HG02763 (cell line): ENCODE results near the gene C2orf92.
A peak's percentile ranks its signal among the peaks of the same experiment; 100 is the strongest.
"Not testable (repeated sequence)": the region's sequence is repeated elsewhere in the genome, so short reads cannot be mapped to it uniquely, and the experiment has no call there.

Experiments
- ATAC-seq: cut with Tn5 transposase; IDR thresholded peaks from one replicate; pipeline ENCODE4 v1.9.1; 2021; ENCODE audit warnings: mild to moderate bottlenecking, moderate library complexity; ENCODE audit not compliant: unreplicated experiment

The C2orf92 gene

DNA sequence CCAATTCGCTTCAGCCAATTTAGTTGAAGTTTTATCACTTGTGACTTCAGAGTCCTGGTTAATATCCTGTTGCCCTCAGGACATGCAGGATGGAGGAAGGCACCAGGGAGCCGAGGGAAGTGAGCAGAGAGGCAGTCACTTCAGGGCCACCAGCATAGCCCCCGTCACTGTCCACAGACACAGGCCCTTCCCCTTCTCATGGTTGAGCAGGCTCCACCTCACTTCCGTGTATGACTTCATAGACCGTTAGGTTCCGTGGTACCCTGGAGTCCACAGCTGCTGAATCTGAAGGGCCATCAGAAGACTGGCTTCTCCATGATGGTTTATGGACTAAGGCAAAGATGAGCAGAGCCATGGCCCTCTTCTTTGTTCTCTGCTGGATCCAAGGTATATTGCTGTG, at the start of gene C2orf92:
C2orf92 (plus strand) TSS at position 266 of the 400 bp plus-strand sequence; CDS start at position 342, 76 bp downstream.
- ATAC-seq: no peak

- not testable (repeated sequence) for ATAC-seq
These were observed 49.0 kb upstream of the C2orf92 start for GRCh38 chr2:97620492-97620891.

DNA sequence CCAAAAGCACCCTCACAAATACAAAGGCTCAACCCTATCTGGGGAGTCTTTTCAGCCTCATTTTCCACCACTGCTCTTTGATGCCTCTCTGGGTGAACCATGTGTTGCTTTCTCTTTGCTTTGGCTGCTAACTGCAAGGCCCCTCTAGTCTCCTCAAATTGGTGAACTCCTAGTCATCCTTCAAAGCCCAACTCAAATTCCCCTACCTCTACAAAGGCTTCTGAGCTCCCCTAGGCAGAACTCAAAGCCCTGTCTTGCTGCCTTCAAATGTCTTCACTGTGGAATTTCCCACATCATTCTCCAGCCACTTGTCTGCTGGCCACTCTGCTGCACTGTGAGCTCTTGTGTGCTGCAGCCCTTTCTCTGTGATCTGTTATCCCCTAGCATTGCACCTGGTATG, 46.5 kb upstream of the C2orf92 start:
- ATAC-seq: not testable (repeated sequence)

DNA sequence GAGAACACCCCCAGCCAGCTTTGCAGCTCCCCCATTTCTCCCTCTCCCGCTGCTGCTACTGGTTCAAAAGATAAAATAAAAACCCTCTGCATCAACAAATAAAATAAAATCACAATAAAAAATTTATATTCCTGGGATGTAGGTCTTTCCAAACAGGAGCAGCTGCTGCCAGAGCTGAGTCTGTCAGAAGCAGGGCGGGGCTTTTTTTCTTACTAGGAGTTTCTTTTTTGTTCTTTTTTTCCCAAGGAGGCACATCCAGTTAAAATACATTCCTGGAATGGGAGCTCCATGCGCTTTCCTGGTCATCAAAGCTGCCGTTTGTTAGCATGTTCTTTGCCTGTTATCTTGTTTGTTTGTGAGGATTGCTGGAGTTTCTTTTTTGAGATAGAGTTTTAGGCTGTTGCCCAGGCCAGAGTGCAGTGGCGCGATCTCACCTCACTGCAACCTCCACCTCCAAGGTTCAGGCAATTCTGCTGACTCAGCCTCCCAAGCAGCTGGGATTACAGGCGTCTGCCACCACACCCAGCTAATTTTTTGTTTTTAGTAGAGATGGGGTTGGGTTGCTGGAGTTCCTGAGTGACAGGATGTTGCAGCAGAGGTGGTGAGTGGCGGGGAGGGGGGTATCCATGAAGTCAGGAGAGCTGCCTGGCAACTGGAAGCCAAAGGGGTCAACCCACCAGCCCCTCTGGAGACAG, 44.0 kb upstream of the C2orf92 start:
- ATAC-seq: not testable (repeated sequence)

DNA sequence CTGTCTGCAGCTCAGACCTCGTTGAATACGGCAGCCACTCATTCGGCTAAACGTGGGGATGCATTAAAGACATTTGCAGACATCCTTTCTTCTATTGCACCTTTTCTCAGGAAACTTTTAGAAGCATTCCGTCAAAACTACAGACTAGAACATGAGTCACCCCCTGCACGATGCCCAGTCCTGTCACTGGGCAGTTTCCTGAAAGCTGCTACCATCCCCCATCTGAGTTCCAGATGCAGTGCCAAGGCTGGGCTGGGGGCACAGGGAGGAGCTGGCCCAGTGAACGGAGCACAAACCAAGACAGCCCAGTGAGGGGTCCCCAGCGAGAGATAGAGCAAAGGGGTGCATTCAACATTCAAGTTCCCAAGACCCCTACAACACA, 43.5 kb upstream of the C2orf92 start:
- not testable (repeated sequence) for ATAC-seq

DNA sequence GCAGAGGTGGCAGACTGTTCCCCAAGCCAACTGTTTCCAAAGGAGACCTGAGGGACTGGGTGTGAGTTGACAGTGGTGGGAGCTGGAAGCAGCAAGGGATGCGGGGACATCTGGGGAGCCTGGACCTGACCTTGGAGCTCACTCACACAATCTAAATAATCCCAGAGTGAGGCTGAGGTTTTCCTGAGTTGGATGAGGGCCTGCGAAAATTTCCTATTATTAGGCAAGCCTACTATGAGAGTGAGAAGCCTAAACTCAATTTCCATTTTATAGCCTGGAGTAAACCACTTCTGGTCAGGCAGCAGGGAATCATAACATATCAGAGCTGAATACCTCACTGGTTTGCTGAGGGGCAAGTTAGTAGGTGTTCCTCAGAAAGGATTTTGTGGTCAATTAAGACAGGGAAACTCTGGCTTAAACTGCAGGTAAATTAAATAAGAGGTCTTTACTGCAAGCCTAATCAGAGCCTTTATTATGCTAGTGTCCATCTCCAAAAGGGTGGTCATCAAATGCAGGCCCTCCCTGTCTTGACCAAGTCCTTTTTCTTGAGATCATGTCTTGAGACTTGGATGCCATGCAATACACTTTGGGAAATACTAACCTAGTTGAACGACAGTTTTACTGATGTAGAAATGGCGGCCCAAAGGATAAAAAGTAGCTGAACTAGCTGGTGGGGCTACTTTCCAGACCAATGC, 25.3 kb upstream of the C2orf92 start:
- no peak for ATAC-seq

- ATAC-seq: peak; percentile 36
These were observed 24.3 kb upstream of the C2orf92 start for GRCh38 chr2:97645112-97645694.

GRCh38 chr2:97645695-97646629, 23.6 kb upstream of the C2orf92 start, which contains the start of gene COX5B:
COX5B (plus strand) TSS chr2:97646062; CDS start chr2:97646087, 25 bp downstream.
- peak; percentile 96 for ATAC-seq

- ATAC-seq: no peak
These were observed 22.5 kb upstream of the C2orf92 start for GRCh38 chr2:97646977-97647376.

DNA sequence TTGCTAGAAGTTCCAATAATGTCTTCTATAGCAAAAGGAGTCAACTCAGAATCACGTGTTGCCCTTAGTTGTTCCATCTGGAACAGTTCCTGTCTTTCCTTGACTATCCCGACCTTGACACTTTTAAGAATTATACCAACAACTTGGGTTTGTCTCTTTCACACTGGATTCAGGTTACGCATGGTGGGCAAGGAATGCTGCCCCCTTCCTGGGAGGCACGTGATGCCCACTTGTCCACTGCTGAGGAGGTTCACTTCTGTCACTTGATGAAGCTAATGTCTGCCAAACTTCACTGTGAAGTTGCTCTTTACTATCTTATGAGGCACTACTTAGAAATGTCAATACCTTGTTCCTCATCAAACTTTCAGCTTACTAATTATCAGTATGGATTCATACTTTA, 18.4 kb upstream of the C2orf92 start:
- no peak for ATAC-seq

DNA sequence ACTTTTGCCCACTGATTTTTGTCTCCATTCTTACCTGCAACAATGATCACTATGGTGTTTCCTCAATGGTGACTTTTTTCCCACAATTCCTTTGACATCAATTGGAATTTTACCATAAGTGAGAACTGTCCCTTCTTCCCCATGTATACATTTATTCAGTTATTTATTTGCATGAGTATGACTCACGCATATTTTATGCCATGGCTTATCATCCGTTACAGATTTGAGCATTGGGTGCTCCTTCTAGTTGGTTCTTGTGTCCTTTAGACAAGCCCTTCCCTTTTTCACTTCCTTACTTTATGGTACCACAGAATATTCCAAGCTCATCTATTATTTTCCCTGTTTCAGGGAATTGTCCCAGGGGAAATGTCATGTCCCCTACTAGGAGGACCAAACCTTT, 16.0 kb upstream of the C2orf92 start:
- ATAC-seq: no peak

GRCh38 chr2:97653874-97654273, 15.6 kb upstream of the C2orf92 start:
- ATAC-seq: no peak

DNA sequence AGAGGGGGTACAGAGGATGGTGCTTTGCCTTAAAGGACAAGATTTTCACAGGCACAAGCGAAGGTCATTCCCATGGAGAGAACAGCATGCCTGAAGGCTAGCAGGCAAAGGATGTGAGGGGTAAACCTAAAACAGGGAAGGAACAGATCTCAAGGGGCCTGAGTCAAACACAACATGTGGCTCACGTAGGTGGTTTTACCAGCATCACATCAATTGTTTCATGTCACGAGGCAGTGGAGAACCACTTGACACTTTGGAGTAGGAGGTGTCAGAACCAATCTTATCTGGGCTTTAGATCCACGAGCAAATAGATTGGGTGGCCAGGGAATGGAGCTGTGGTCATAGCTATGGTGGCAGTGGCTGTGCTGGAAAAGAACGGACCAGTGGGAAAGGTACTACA, 15.2 kb upstream of the C2orf92 start:
- ATAC-seq: no peak

DNA sequence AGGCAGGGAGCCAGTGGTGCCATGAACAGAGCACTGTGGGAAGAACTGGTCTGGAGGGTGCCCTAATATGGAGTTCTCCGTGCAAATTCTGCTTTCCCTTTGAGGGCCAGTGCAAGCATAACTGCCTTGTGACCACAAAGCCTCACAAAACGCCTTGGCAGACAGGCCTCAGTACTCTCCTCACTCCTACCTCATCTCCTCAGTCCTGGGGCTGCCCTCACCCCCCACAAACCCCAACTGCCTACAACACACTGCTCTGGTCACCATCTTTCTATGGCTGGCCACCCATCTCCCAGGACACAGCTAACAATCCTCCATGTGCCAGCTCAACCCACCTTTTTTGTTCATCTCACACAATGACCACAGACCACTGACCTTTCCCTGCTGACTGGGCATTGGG, 14.7 kb upstream of the C2orf92 start:
- no peak for ATAC-seq

- ATAC-seq: no peak
These were observed 13.3 kb upstream of the C2orf92 start for GRCh38 chr2:97656129-97656755.

DNA sequence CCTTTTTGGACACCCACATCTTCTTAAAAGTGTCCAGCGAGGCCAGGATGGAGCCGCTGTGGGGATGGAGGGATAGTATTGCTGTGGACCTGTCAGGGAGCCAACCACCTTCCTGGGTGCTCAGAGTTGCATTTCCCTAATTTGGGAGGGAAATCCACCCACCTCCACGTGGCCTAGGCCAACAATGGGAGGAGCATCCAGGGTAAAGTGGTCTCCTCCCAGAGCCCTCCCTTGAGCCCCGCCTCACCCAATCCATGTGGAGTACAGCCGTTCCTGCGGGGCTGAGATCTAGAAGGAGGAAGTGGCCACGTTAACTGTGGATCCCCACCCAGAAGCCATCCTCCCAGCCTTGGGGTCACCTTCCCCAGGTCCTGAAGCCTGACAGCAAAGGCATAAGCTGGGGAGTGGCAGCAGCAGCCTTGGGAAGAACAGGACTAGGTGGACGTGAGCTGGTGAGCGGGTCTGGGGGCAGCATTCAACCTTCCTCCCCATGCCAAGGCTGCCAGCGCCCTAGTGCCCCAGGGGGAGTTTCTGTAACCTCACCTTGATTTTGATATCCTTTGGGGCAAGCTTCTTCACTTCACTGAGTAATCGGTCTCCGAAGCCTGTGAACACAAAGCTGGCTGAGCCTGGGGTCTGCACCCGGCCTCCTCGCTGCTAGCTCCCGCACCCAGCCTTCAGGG, 12.5 kb upstream of the C2orf92 start:
- no peak for ATAC-seq

GRCh38 chr2:97657986-97658690, 11.4 kb upstream of the C2orf92 start:
- ATAC-seq: no peak

GRCh38 chr2:97658691-97659157, 10.8 kb upstream of the C2orf92 start:
- no peak for ATAC-seq
